Mesendoderm (in vitro differentiated cells): ENCODE measurements around the gene TSC1.

Source experiments
- DNase-seq: peaks from one replicate; pipeline ENCODE4 v3.0.0; 2013
- H2AK5ac ChIP-seq: 2 replicates; pipeline ENCODE4 v1.6.1; 2013; ENCODE audit warnings: low read length, inconsistent platforms
- H2BK120ac ChIP-seq: 2 replicates; pipeline ENCODE4 v1.6.1; 2013; ENCODE audit warnings: low read depth, mild to moderate bottlenecking, low read length, moderate library complexity, mixed read lengths
- H2BK15ac ChIP-seq: replicated peaks from 2 replicates; pipeline ENCODE4 v1.6.1; 2013; ENCODE audit warnings: low read depth, mild to moderate bottlenecking, moderate library complexity
- H2BK5ac ChIP-seq: 2 replicates; pipeline ENCODE4 v1.6.1; 2013; ENCODE audit warnings: low read length, inconsistent platforms
- H3K18ac ChIP-seq: 2 replicates; pipeline ENCODE4 v1.6.1; 2013; ENCODE audit warnings: mild to moderate bottlenecking, low read length, mixed read lengths
- H3K23ac ChIP-seq: one replicate; pipeline ENCODE4 v1.6.1; 2013; ENCODE audit warnings: low read length
- H3K27ac ChIP-seq: 2 replicates; pipeline ENCODE4 v1.5.1; 2013; ENCODE audit warnings: low read depth, mild to moderate bottlenecking, inconsistent platforms, low read length, moderate library complexity
- H3K27me3 ChIP-seq: 2 replicates; pipeline ENCODE4 v1.6.1; 2013; ENCODE audit warnings: low read length, control low read depth, mild to moderate bottlenecking, inconsistent platforms; ENCODE audit not compliant: insufficient read depth, poor library complexity
- H3K36me3 ChIP-seq: 2 replicates; pipeline ENCODE4 v1.6.1; 2013; ENCODE audit warnings: low read length, inconsistent platforms; ENCODE audit not compliant: control insufficient read depth, insufficient read depth
- H3K4ac ChIP-seq: one replicate; pipeline ENCODE4 v1.6.1; 2013; ENCODE audit warnings: low read depth, mild to moderate bottlenecking, low read length, moderate library complexity
- H3K4me1 ChIP-seq: 2 replicates; pipeline ENCODE4 v1.6.1; 2013; ENCODE audit warnings: low read depth, low read length, inconsistent platforms; ENCODE audit not compliant: control insufficient read depth
- H3K4me2 ChIP-seq: 2 replicates; pipeline ENCODE4 v1.6.1; 2013; ENCODE audit warnings: low read length
- H3K4me3 ChIP-seq: 2 replicates; pipeline ENCODE4 v1.5.1; 2013; ENCODE audit warnings: mild to moderate bottlenecking, low read length
- H3K56ac ChIP-seq: one replicate; pipeline ENCODE4 v1.6.1; 2013; ENCODE audit warnings: low read length
- H3K79me1 ChIP-seq: 2 replicates; pipeline ENCODE4 v1.6.1; 2013; ENCODE audit warnings: low read length, inconsistent platforms
- H3K79me2 ChIP-seq: 2 replicates; pipeline ENCODE4 v1.6.1; 2013; ENCODE audit warnings: mild to moderate bottlenecking, low read length; ENCODE audit not compliant: control insufficient read depth, insufficient read depth
- H3K9ac ChIP-seq: 2 replicates; pipeline ENCODE4 v1.6.1; 2013; ENCODE audit warnings: low read length, inconsistent platforms
- H4K5ac ChIP-seq: one replicate; pipeline ENCODE4 v1.6.1; 2013; ENCODE audit warnings: low read length
- H4K8ac ChIP-seq: one replicate; pipeline ENCODE4 v1.6.1; 2013; ENCODE audit warnings: low read depth, mild to moderate bottlenecking, control low read depth, low read length, moderate library complexity
- WGBS: extraction: QIAGEN DNeasy Blood & Tissue Kit; methylation state at CpG from one replicate; pipeline ENCODE4 v1.1.7; 2013; ENCODE audit warnings: low lambda C conversion rate, missing lambda C conversion rate; ENCODE audit not compliant: insufficient coverage; ENCODE audit errors: extremely low coverage; 5-methylcytosine and 5-hydroxymethylcytosine counted together

Gene TSC1

GRCh38 chr9:132939169-132939568, 5.2 kb downstream of the TSC1 start:
- Histone ChIP-seq H2BK15ac (no peak overlapping the region), H4K5ac (no peak overlapping the region), H2BK120ac (no peak overlapping the region), H3K4me3 (no peak overlapping the region), H3K23ac (no peak overlapping the region), H3K9ac (no peak overlapping the region), H3K4me1 (peaks cover 5% of the 10 kb centered on the region), H3K79me2 (peaks cover 37% of the 10 kb centered on the region), H4K8ac (no peak overlapping the region), H3K79me1 (peaks cover 33% of the 10 kb centered on the region), H3K4ac (no peak overlapping the region), H3K4me2 (no peak overlapping the region), H3K56ac (no peak overlapping the region), H3K18ac (no peak overlapping the region), H2BK5ac (no peak overlapping the region), H3K27ac (no peak overlapping the region), H3K27me3 (no peaks in the 10 kb centered on the region), H3K36me3 (no peaks in the 10 kb centered on the region), H2AK5ac (no peak overlapping the region)
- no peak for DNase-seq
- WGBS, result no CpG with 5 or more reads among the region's 1 CpG

DNA sequence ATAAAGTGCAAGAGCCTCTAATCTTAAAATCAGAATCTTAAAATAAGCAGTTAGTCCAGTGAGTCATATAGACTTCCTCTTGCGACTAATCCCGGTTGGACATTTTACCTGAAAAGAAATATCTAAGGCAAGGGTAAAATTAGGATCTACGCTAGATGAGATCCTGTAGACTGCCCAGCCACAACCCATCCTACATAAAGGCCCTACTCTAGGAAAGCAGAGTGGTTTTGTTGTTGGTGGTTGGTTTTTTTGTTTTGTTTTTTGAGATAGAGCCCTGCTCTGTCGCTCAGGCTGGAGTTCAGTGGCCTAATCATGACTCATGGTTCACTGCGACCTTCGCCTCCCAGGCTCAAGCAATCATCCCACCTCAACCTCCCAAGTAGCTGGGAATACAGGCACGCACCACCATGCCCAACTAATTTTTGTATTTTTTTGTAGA, 6.9 kb downstream of the TSC1 start:
- WGBS, result no CpG with 5 or more reads among the region's 7 CpGs
- H3K56ac ChIP-seq, result no peak overlapping the region
- no peak overlapping the region for H4K8ac ChIP-seq
- H3K9ac ChIP-seq, result no peak overlapping the region
- H2BK120ac ChIP-seq, result no peak overlapping the region
- no peak overlapping the region for H3K4ac ChIP-seq
- H2BK5ac ChIP-seq, result no peak overlapping the region
- H2BK15ac ChIP-seq, result no peak overlapping the region
- no peak overlapping the region for H3K4me3 ChIP-seq
- H3K4me1 ChIP-seq, result peaks cover 2% of the 10 kb centered on the region
- H3K4me2 ChIP-seq, result no peak overlapping the region
- H3K27ac ChIP-seq, result no peak overlapping the region
- peaks cover 22% of the 10 kb centered on the region for H3K79me2 ChIP-seq
- H3K18ac ChIP-seq, result no peak overlapping the region
- H2AK5ac ChIP-seq, result no peak overlapping the region
- no peak overlapping the region for H3K23ac ChIP-seq
- DNase-seq, result no peak
- no peaks in the 10 kb centered on the region for H3K36me3 ChIP-seq
- H3K27me3 ChIP-seq, result no peaks in the 10 kb centered on the region
- H4K5ac ChIP-seq, result no peak overlapping the region
- peaks cover 25% of the 10 kb centered on the region for H3K79me1 ChIP-seq

DNA sequence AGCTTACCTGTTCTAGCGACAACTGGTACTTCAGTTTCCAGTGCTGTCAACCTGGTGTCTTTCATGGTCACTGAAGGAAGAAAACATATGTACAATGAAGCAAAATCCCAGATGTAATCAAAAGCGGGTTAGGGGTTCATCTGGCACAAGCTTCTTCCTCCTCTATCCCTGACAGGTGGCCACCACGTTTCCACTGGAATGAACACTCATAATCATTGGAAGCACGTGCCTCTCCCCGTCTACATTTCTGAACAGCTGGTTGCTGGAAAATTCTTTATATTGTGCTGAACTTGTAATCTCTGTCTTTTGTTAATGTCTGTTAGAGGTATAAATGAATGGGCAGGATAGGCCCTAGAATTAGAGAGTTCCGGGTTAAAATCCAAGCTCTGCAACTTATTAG, 9.4 kb downstream of the TSC1 start:
- Histone ChIP-seq H4K8ac (no peak overlapping the region), H2BK5ac (no peak overlapping the region), H4K5ac (no peak overlapping the region), H3K9ac (no peak overlapping the region), H3K27me3 (no peaks in the 10 kb centered on the region), H2BK15ac (no peak overlapping the region), H3K79me1 (peaks cover 16% of the 10 kb centered on the region), H3K18ac (no peak overlapping the region), H2BK120ac (no peak overlapping the region), H3K56ac (no peak overlapping the region), H3K27ac (no peak overlapping the region), H3K4ac (no peak overlapping the region), H3K23ac (no peak overlapping the region), H3K4me3 (no peak overlapping the region), H3K4me1 (no peaks in the 10 kb centered on the region), H3K36me3 (no peaks in the 10 kb centered on the region), H3K4me2 (no peak overlapping the region), H2AK5ac (no peak overlapping the region), H3K79me2 (peaks cover 10% of the 10 kb centered on the region)
- DNase-seq, result no peak
- WGBS, result no CpG with 5 or more reads among the region's 6 CpGs

DNA sequence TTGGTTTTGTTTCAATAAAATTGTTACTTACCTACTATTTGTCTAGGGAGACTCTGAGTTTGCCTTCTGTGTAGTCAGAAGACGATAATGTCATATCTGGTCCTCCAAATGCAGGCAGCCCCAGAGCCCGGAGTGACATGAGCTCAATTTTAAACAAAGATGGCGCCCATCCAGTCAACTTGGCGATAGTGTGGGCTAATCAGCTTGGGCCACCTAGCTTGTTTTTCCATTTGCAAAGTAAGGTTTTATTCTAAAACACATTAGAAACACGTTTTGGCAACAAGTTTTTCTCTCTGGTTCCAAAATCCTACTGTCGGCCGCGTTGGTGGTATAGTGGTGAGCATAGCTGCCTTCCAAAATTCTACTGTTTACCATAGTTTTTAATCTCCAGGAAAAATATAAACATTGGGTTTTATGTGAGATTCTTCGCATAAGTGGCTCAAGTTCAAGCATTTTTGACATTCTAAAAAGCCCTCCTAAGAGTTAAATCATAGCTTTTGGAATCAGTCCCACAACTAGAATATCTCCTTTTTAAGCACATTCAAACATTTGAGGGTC, 13.2 kb downstream of the TSC1 start:
- no peak for DNase-seq

DNA sequence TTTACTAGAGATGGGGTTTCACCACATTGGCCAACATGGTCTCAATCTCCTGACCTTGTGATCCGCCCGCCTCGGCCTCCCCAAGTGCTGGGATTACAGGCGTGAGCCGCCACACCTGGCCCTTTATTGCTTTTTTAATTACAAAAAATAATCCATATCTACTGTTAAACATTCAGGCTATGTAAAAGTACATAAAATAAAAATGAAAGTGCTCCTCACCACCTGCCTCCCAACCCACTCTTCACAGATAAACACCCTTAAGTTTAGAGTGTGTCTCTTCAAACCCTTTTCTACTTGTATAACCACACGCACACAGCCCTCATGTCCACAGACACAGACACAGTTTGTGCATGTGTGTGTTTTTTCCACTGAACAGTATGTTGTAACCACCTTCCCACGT, 16.7 kb downstream of the TSC1 start:
- H3K4ac ChIP-seq, result no peak overlapping the region
- no peak for DNase-seq
- no peak overlapping the region for H2BK120ac ChIP-seq
- no peak overlapping the region for H3K23ac ChIP-seq
- H4K5ac ChIP-seq, result no peak overlapping the region
- no peak overlapping the region for H3K27ac ChIP-seq
- H3K56ac ChIP-seq, result no peak overlapping the region
- no peak overlapping the region for H2BK15ac ChIP-seq
- no peaks in the 10 kb centered on the region for H3K79me2 ChIP-seq
- no peak overlapping the region for H2AK5ac ChIP-seq
- H3K18ac ChIP-seq, result no peak overlapping the region
- no peak overlapping the region for H2BK5ac ChIP-seq
- no peaks in the 10 kb centered on the region for H3K4me1 ChIP-seq
- H4K8ac ChIP-seq, result no peak overlapping the region
- WGBS, result no CpG with 5 or more reads among the region's 7 CpGs
- H3K27me3 ChIP-seq, result no peaks in the 10 kb centered on the region
- H3K79me1 ChIP-seq, result peaks cover 1% of the 10 kb centered on the region
- H3K4me2 ChIP-seq, result no peak overlapping the region
- no peak overlapping the region for H3K9ac ChIP-seq
- no peak overlapping the region for H3K4me3 ChIP-seq
- peaks cover 2% of the 10 kb centered on the region for H3K36me3 ChIP-seq

More for the DNA sequence above, 13.2 kb downstream of the TSC1 start:
- no peak overlapping the region for H2BK5ac ChIP-seq
- no peak overlapping the region for H2AK5ac ChIP-seq
- H3K79me1 ChIP-seq, result peaks cover 8% of the 10 kb centered on the region
- no CpG with 5 or more reads among the region's 9 CpGs for WGBS
- no peak overlapping the region for H3K4me2 ChIP-seq
- H4K5ac ChIP-seq, result no peak overlapping the region
- no peaks in the 10 kb centered on the region for H3K79me2 ChIP-seq
- no peak overlapping the region for H3K4me3 ChIP-seq
- no peak overlapping the region for H3K23ac ChIP-seq
- H4K8ac ChIP-seq, result no peak overlapping the region
- no peak overlapping the region for H3K56ac ChIP-seq
- no peaks in the 10 kb centered on the region for H3K27me3 ChIP-seq
- H3K36me3 ChIP-seq, result peaks cover 2% of the 10 kb centered on the region
- no peak overlapping the region for H2BK15ac ChIP-seq
- H3K4me1 ChIP-seq, result no peaks in the 10 kb centered on the region
- no peak overlapping the region for H2BK120ac ChIP-seq
- H3K9ac ChIP-seq, result no peak overlapping the region
- H3K4ac ChIP-seq, result no peak overlapping the region
- no peak overlapping the region for H3K27ac ChIP-seq
- no peak overlapping the region for H3K18ac ChIP-seq

DNA sequence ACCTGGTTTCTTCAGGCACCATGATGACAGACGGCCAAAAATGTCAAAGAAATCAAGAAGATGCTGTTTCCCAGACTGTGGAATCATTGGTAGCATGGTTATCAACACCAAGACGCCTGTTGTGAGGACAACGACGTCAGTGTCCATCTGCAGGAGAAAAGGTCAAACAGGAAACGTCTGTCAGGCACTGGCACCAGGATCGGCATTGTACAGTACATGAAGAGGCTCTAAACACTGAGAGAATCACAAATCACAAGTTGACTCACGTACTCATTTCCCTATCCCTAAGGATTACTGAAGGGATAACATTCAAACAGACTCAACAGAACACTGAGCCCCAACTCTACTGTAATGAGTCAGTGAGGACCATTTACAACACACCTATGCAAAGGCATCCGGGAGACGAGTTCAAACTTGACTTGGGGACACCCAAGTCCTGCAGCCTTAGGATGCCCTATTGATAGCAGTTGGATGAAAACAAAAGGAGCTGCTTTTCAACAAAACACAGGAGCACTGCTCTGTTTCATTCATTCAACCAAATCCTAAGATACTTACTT, 21.0 kb downstream of the TSC1 start:
- WGBS, result no CpG with 5 or more reads among the region's 9 CpGs
- no peak overlapping the region for H3K9ac ChIP-seq

More for the DNA sequence above, 21.0 kb downstream of the TSC1 start:
- no peak overlapping the region for H3K4me2 ChIP-seq
- no peak overlapping the region for H3K27ac ChIP-seq
- no peak overlapping the region for H4K5ac ChIP-seq
- no peak overlapping the region for H3K23ac ChIP-seq
- H3K4me1 ChIP-seq, result no peaks in the 10 kb centered on the region
- H2BK120ac ChIP-seq, result no peak overlapping the region
- H3K79me1 ChIP-seq, result no peaks in the 10 kb centered on the region
- H2AK5ac ChIP-seq, result no peak overlapping the region
- H3K56ac ChIP-seq, result no peak overlapping the region
- no peak overlapping the region for H3K18ac ChIP-seq
- no peaks in the 10 kb centered on the region for H3K79me2 ChIP-seq
- H3K4me3 ChIP-seq, result no peak overlapping the region
- peaks cover 6% of the 10 kb centered on the region for H3K36me3 ChIP-seq
- no peak overlapping the region for H2BK15ac ChIP-seq
- no peak overlapping the region for H4K8ac ChIP-seq
- DNase-seq, result no peak
- H3K4ac ChIP-seq, result no peak overlapping the region
- no peaks in the 10 kb centered on the region for H3K27me3 ChIP-seq
- no peak overlapping the region for H2BK5ac ChIP-seq
